ENCODE measurements around the gene DHODH.

GRCh38 chr16:72072514-72073342 is 64.2 kb downstream of the DHODH start:
- no peak for TF ChIP-seq CHD1 (IDR thresholded peaks at IDR 0.05; ENCODE audit: low read depth, low read length)
- no peak for TF ChIP-seq RCOR1 (IDR thresholded peaks at IDR 0.05; ENCODE audit: insufficient replicate concordance, low read length)
- TF ChIP-seq CTCF (conservative IDR thresholded peaks at IDR 0.05; ENCODE audit: low read depth, low read length), result no peak
- no peak for TF ChIP-seq POLR2A (IDR thresholded peaks at IDR 0.05; ENCODE audit: low read depth, low read length)
- TF ChIP-seq CEBPB (IDR thresholded peaks at IDR 0.05; ENCODE audit: low read depth, low read length), result no peak
- no peak for TF ChIP-seq SMC3 (IDR thresholded peaks at IDR 0.05; ENCODE audit: low read depth, low read length)
- TF ChIP-seq BHLHE40 (IDR thresholded peaks at IDR 0.05; ENCODE audit: low read depth, low read length), result no peak
- TF ChIP-seq RFX5 (IDR thresholded peaks at IDR 0.05; ENCODE audit: low read depth, low read length), result no peak
- no peak for TF ChIP-seq USF2 (IDR thresholded peaks at IDR 0.05; ENCODE audit: low read depth, low read length)
- TF ChIP-seq RAD21 (IDR thresholded peaks at IDR 0.05; ENCODE audit: low read length), result no peak
- TF ChIP-seq NFE2L2 (IDR thresholded peaks at IDR 0.05; ENCODE audit: low read depth, low read length), result no peak
